Endodermal cell (in vitro differentiated cells): ENCODE data around the gene PRSS12. TPM values are rescaled to one million over a fixed set of nuclear protein-coding genes. Genes with fewer than 3 reads are reported as not detected.
"Not testable (repeated sequence)": the region's sequence is repeated elsewhere in the genome, so short reads cannot be mapped to it uniquely, and the experiment has no call there.

Source experiments
- DNase-seq: peaks from one replicate; pipeline ENCODE4 v3.0.0-alpha.2; 2017
- H3K27ac ChIP-seq: 2 replicates; pipeline ENCODE4 v1.5.1; 2013; ENCODE audit warnings: mild to moderate bottlenecking, low read depth, low read length, moderate library complexity
- H3K27me3 ChIP-seq: 2 replicates; pipeline ENCODE4 v1.6.1; 2013; ENCODE audit warnings: mild to moderate bottlenecking, low read length, moderate library complexity; ENCODE audit not compliant: insufficient read depth, control insufficient read depth, poor library complexity, severe bottlenecking
- H3K36me3 ChIP-seq: 2 replicates; pipeline ENCODE4 v1.7.0; 2013; ENCODE audit warnings: mild to moderate bottlenecking, low read length, moderate library complexity; ENCODE audit not compliant: control insufficient read depth, insufficient read depth
- H3K4me1 ChIP-seq: one replicate; pipeline ENCODE4 v1.7.0; 2013; ENCODE audit warnings: low read length; ENCODE audit not compliant: control insufficient read depth, insufficient read depth
- H3K4me3 ChIP-seq: 2 replicates; pipeline ENCODE4 v1.5.1; 2013; ENCODE audit warnings: mild to moderate bottlenecking, low read length, moderate library complexity
- H3K9ac ChIP-seq: 2 replicates; pipeline ENCODE4 v1.6.1; 2013; ENCODE audit warnings: mild to moderate bottlenecking, low read length, moderate library complexity; ENCODE audit not compliant: poor library complexity, severe bottlenecking; ENCODE audit errors: extremely low read depth
- H3K9me3 ChIP-seq: 2 replicates; pipeline ENCODE4 v1.6.1; 2013; ENCODE audit warnings: mild to moderate bottlenecking, low read length, moderate library complexity; ENCODE audit not compliant: control insufficient read depth
- H3K27ac Mint-ChIP-seq: 2 replicates; pipeline ENCODE4 v1.8.0; 2020; ENCODE audit warnings: mixed read lengths
- H3K27me3 Mint-ChIP-seq: 2 replicates; pipeline ENCODE4 v1.8.0; 2021; ENCODE audit warnings: mild to moderate bottlenecking, mixed read lengths; ENCODE audit not compliant: insufficient read depth
- H3K36me3 Mint-ChIP-seq: 2 replicates; pipeline ENCODE4 v1.8.0; 2020; ENCODE audit warnings: low read depth, mixed read lengths
- H3K4me1 Mint-ChIP-seq: 2 replicates; pipeline ENCODE4 v1.8.0; 2020; ENCODE audit warnings: mixed read lengths
- H3K4me3 Mint-ChIP-seq: 2 replicates; pipeline ENCODE4 v1.8.0; 2020; ENCODE audit warnings: mild to moderate bottlenecking, moderate library complexity, mixed read lengths
- H3K9me3 Mint-ChIP-seq: 2 replicates; pipeline ENCODE4 v1.8.0; 2020; ENCODE audit warnings: mild to moderate bottlenecking, mixed read lengths
- CTCF ChIP-seq: fragments of 200-600 bp; sonication (generic); conservative IDR thresholded peaks from 2 replicates; pipeline ENCODE4 v1.5.0; 2021; ENCODE audit warnings: antibody characterized with exemption, mild to moderate bottlenecking
- WGBS, 2 experiments: methylation state at CpG; one replicate each; pipeline versions ENCODE4 v1.1.5 to v1.1.7; 2013; ENCODE audit warnings: missing lambda C conversion rate in 2 of 2, mixed read lengths in 1 of 2; ENCODE audit not compliant: insufficient coverage in 1 of 2, insufficient read length in 1 of 2; 5-methylcytosine and 5-hydroxymethylcytosine counted together
- long read RNA-seq, 4 experiments: library from polyadenylated mRNA in 2 of 4; library from RNA in 1 of 4; library from capped mRNA in 1 of 4; stranded (forward) in 3 of 4; unstranded in 1 of 4; transcript quantifications; one replicate each; pipeline ENCODE4 v2.0.0, GENCODE V29; 2020 to 2021; ENCODE audit warnings: inconsistent platforms in 1 of 4
- polyA plus RNA-seq, 2 experiments: library from polyadenylated mRNA; stranded (reverse); fragments of 50-300 nt; gene quantifications; one replicate each; pipeline ENCODE4 v1.2.3, GENCODE V29; 2013
- total RNA-seq, 2 donors: library from RNA; stranded (reverse); fragmentation: NEBNext Ultra II Directional in 1 of 2; extraction: Animal tissue kit (Norgen Biotek cat#: 25700) in 1 of 2; gene quantifications; 2 replicates in 1 of 2; 3 replicates in 1 of 2; pipeline ENCODE4 v1.2.1, GENCODE V29; 2021

The PRSS12 gene
- total RNA-seq: 1 to 10 TPM; 4.1 to 5.3 TPM
- polyA plus RNA-seq (2013, experiment 1 of 2): 7.4 TPM
- polyA plus RNA-seq (2013, experiment 2 of 2): 8.1 TPM
- long read RNA-seq, experiment 1, full-length matches to known transcripts: 2 of 4 reads
- long read RNA-seq, experiment 1, partial matches to known transcripts: 2 of 4 reads
- long read RNA-seq, experiment 1, other reads (novel, unspliced or antisense): 0 of 4 reads
- long read RNA-seq, experiment 2, full-length matches to known transcripts: 1 of 3 reads
- long read RNA-seq, experiment 2, partial matches to known transcripts: 0 of 3 reads
- long read RNA-seq, experiment 2, other reads (novel, unspliced or antisense): 2 of 3 reads
- long read RNA-seq, experiment 3: 0 reads
- long read RNA-seq, experiment 4, partial matches to known transcripts: 1 of 3 reads
- long read RNA-seq, experiment 4, other reads (novel, unspliced or antisense): 2 of 3 reads

- H3K9me3 Mint-ChIP-seq: no peaks in the 10 kb centered on the region
- Histone ChIP-seq H3K27ac (no peak within 1 kb of the TSS), H3K4me3 (peak within 1 kb of the TSS; percentile 76), H3K9ac (peak within 1 kb of the TSS; percentile 28), H3K9me3 (no peaks in the 10 kb centered on the region), H3K4me1 (no peaks in the 10 kb centered on the region), H3K36me3 (no peaks in the 10 kb centered on the region), H3K27me3 (peaks cover 49% of the 10 kb centered on the region)
- peaks cover 15% of the 10 kb centered on the region for H3K4me1 Mint-ChIP-seq
- no peak within 1 kb of the TSS for H3K27ac Mint-ChIP-seq
- H3K36me3 Mint-ChIP-seq: no peaks in the 10 kb centered on the region
- peak; percentile 96 for TF ChIP-seq CTCF
- H3K4me3 Mint-ChIP-seq: peak within 1 kb of the TSS; percentile 60
- 5 to 13% methylated on average over 28 to 59 of the region's 59 CpGs for WGBS, 2 experiments
- H3K27me3 Mint-ChIP-seq: peaks cover 43% of the 10 kb centered on the region
- peak; percentile 95 for DNase-seq
These were observed at the start of gene PRSS12 for GRCh38 chr4:118352843-118353533. TSS of gene PRSS12 (minus strand) at chr4:118353003. CDS start at chr4:118352720, 283 bp downstream.

- no peaks in the 10 kb centered on the region for H3K4me1 ChIP-seq
- DNase-seq: no peak
- TF ChIP-seq CTCF: no peak
- peaks cover 15% of the 10 kb centered on the region for H3K9me3 Mint-ChIP-seq
- WGBS, 2 experiments: 78 to 82% methylated on average over 3 of the region's 3 CpGs
- peaks cover 3% of the 10 kb centered on the region for H3K27me3 ChIP-seq
- H3K9me3 ChIP-seq: no peaks in the 10 kb centered on the region
- H3K4me3 Mint-ChIP-seq: no peak overlapping the region
- H3K27ac Mint-ChIP-seq: no peak overlapping the region
- H3K36me3 Mint-ChIP-seq: no peaks in the 10 kb centered on the region
- no peak overlapping the region for H3K4me3 ChIP-seq
- no peak overlapping the region for H3K9ac ChIP-seq
- no peak overlapping the region for H3K27ac ChIP-seq
- H3K4me1 Mint-ChIP-seq: peaks cover 36% of the 10 kb centered on the region
- no peaks in the 10 kb centered on the region for H3K36me3 ChIP-seq
- peaks cover 8% of the 10 kb centered on the region for H3K27me3 Mint-ChIP-seq
These were observed 47.6 kb upstream of the PRSS12 start for GRCh38 chr4:118400356-118400755.

- not testable (repeated sequence) for H3K27ac Mint-ChIP-seq, H3K4me1 ChIP-seq, H3K27me3 ChIP-seq, H3K9ac ChIP-seq, H3K36me3 ChIP-seq, H3K4me3 ChIP-seq, H3K36me3 Mint-ChIP-seq, H3K4me3 Mint-ChIP-seq, H3K27ac ChIP-seq, H3K27me3 Mint-ChIP-seq, H3K9me3 ChIP-seq
- peaks cover 11% of the 10 kb centered on the region for H3K9me3 Mint-ChIP-seq
- 42% methylated on average over 3 of the region's 4 CpGs; no CpG with 5 or more reads in 1 of the 2 experiments for WGBS, 2 experiments
- H3K4me1 Mint-ChIP-seq: peaks cover 40% of the 10 kb centered on the region
- DNase-seq: peak; percentile 65
These were observed 47.1 kb upstream of the PRSS12 start for GRCh38 chr4:118399883-118400282.
